ENCODE results near the gene KRT13. TPM values are rescaled to one million over a fixed set of nuclear protein-coding genes. Genes with fewer than 3 reads are reported as not detected.
"Not testable (repeated sequence)": the region's sequence is repeated elsewhere in the genome, so short reads cannot be mapped to it uniquely, and the experiment has no call there.

KRT13 gene
- polyA plus RNA-seq, 1 donor from 2014 or later, result not detected

DNA sequence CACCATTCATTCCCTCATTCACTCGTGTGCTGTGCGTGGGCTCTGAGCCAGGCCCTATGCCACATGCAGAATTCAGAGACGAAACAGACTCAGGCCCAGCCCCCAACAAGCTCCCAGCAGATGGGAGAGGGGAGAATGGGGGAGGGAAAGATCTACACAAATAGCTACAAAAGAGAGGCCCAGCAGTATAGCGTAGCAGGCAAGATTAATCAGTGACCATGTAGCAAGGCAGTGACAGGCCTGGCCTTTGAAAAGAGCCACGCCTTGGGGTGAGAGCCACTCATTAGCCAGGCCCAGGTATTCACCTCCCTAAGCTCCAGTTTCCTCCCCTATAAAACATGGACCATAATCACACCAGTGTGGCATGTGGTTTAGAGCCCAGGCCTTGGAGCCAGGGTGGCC lies 39.1 kb upstream of the KRT13 start:
- H3F3A ChIP-seq (ENCODE audit: insufficient read depth, low read length, poor library complexity, severe bottlenecking), result no peaks in the 10 kb centered on the region
- no peaks in the 10 kb centered on the region for H3K36me3 ChIP-seq (ENCODE audit: insufficient read depth, low read length)
- TF ChIP-seq, protein P1, sequence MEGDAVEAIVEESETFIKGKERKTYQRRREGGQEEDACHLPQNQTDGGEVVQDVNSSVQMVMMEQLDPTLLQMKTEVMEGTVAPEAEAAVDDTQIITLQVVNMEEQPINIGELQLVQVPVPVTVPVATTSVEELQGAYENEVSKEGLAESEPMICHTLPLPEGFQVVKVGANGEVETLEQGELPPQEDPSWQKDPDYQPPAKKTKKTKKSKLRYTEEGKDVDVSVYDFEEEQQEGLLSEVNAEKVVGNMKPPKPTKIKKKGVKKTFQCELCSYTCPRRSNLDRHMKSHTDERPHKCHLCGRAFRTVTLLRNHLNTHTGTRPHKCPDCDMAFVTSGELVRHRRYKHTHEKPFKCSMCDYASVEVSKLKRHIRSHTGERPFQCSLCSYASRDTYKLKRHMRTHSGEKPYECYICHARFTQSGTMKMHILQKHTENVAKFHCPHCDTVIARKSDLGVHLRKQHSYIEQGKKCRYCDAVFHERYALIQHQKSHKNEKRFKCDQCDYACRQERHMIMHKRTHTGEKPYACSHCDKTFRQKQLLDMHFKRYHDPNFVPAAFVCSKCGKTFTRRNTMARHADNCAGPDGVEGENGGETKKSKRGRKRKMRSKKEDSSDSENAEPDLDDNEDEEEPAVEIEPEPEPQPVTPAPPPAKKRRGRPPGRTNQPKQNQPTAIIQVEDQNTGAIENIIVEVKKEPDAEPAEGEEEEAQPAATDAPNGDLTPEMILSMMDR (IDR thresholded peaks at IDR 0.05; ENCODE audit: poor library complexity, severe bottlenecking), result no peak
- TF ChIP-seq POLR2AphosphoS5 (IDR thresholded peaks at IDR 0.05) (no peak), RAD21 (conservative IDR thresholded peaks at IDR 0.05) (no peak), TAF1 (IDR thresholded peaks at IDR 0.05; ENCODE audit: low read depth) (no peak), EZH2 (IDR thresholded peaks at IDR 0.05; ENCODE audit: borderline replicate concordance, insufficient read depth, low read length, poor library complexity, severe bottlenecking) (no peak), MXI1 (conservative IDR thresholded peaks at IDR 0.05; ENCODE audit: poor library complexity, severe bottlenecking) (no peak), SMC3 (conservative IDR thresholded peaks at IDR 0.05; ENCODE audit: poor library complexity) (no peak), EP300 (conservative IDR thresholded peaks at IDR 0.05; ENCODE audit: poor library complexity, severe bottlenecking) (no peak)
- TF ChIP-seq, protein P2, sequence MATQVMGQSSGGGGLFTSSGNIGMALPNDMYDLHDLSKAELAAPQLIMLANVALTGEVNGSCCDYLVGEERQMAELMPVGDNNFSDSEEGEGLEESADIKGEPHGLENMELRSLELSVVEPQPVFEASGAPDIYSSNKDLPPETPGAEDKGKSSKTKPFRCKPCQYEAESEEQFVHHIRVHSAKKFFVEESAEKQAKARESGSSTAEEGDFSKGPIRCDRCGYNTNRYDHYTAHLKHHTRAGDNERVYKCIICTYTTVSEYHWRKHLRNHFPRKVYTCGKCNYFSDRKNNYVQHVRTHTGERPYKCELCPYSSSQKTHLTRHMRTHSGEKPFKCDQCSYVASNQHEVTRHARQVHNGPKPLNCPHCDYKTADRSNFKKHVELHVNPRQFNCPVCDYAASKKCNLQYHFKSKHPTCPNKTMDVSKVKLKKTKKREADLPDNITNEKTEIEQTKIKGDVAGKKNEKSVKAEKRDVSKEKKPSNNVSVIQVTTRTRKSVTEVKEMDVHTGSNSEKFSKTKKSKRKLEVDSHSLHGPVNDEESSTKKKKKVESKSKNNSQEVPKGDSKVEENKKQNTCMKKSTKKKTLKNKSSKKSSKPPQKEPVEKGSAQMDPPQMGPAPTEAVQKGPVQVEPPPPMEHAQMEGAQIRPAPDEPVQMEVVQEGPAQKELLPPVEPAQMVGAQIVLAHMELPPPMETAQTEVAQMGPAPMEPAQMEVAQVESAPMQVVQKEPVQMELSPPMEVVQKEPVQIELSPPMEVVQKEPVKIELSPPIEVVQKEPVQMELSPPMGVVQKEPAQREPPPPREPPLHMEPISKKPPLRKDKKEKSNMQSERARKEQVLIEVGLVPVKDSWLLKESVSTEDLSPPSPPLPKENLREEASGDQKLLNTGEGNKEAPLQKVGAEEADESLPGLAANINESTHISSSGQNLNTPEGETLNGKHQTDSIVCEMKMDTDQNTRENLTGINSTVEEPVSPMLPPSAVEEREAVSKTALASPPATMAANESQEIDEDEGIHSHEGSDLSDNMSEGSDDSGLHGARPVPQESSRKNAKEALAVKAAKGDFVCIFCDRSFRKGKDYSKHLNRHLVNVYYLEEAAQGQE (IDR thresholded peaks at IDR 0.05; ENCODE audit: borderline replicate concordance), result no peak
- H4K20me1 ChIP-seq (ENCODE audit: insufficient read depth), result no peaks in the 10 kb centered on the region
- no peak overlapping the region for H3K27ac ChIP-seq (ENCODE audit: low read length)
- no peaks in the 10 kb centered on the region for H3K9me3 ChIP-seq (ENCODE audit: low read length)
- H3K9ac ChIP-seq (ENCODE audit: low read length), result no peak overlapping the region
- H3K27me3 ChIP-seq (ENCODE audit: insufficient read depth, low read depth, low read length), result no peaks in the 10 kb centered on the region
- H3K9me2 ChIP-seq (ENCODE audit: insufficient read depth, low read length), result no peaks in the 10 kb centered on the region
- no peak overlapping the region for H2AFZ ChIP-seq (ENCODE audit: low read depth, low read length)
- no peak overlapping the region for H3K4me3 ChIP-seq (ENCODE audit: low read length)
- H3K79me2 ChIP-seq (replicated peaks; ENCODE audit: insufficient read depth, low read length), result no peaks in the 10 kb centered on the region
- H3K4me2 ChIP-seq (ENCODE audit: low read length), result no peak overlapping the region

DNA sequence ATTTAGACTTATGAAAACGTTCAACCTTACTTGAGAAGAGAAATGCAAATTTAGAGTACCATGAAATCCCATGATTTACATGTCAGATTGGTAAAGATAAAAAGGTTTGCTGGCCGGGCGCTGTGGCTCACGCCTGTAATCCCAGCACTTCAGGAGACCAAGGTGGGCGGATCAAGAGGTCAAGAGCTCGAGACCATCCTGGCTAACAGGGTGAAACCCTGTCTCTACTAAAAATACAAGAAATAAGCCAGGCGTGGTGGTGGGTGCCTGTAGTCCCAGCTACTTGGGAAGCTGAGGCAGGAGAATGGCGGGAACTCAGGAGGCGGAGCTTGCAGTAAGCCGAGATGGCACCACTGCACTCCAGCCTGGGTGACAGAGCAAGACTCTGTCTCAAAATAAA lies 37.4 kb upstream of the KRT13 start:
- H3K27ac ChIP-seq (ENCODE audit: low read length); H3K79me2 ChIP-seq (replicated peaks; ENCODE audit: insufficient read depth, low read length); H3K9ac ChIP-seq (ENCODE audit: low read length); H3K4me2 ChIP-seq (ENCODE audit: low read length); H3K27me3 ChIP-seq (ENCODE audit: insufficient read depth, low read depth, low read length); H3K9me2 ChIP-seq (ENCODE audit: insufficient read depth, low read length); H3K4me3 ChIP-seq (ENCODE audit: low read length); H3K9me3 ChIP-seq (ENCODE audit: low read length); H3K36me3 ChIP-seq (ENCODE audit: insufficient read depth, low read length); H3F3A ChIP-seq (ENCODE audit: insufficient read depth, low read length, poor library complexity, severe bottlenecking); H4K20me1 ChIP-seq (ENCODE audit: insufficient read depth); H2AFZ ChIP-seq (ENCODE audit: low read depth, low read length): not testable (repeated sequence)

DNA sequence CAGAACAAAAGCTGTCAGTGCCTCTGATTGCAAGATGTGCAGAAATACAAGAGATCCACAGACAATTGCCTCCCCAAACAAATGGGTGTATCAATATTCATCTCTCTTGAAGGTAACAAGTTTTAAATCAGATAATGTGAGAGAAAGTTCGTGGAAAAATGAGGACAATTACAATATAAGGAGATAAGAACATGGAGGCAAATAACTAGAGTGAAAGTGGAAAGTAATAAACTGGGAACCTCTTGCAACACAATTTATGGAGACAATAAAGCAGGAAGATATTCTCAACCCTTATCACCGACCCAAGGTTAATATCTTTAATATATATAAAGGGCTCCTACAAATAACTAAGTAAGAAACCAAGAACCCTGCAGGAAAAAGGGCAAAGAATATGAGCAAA lies 36.9 kb upstream of the KRT13 start:
- no peak overlapping the region for H3K27ac ChIP-seq (ENCODE audit: low read length)
- H4K20me1 ChIP-seq (ENCODE audit: insufficient read depth), result no peaks in the 10 kb centered on the region
- no peaks in the 10 kb centered on the region for H3K36me3 ChIP-seq (ENCODE audit: insufficient read depth, low read length)
- no peaks in the 10 kb centered on the region for H3K79me2 ChIP-seq (replicated peaks; ENCODE audit: insufficient read depth, low read length)
- H3F3A ChIP-seq (ENCODE audit: insufficient read depth, low read length, poor library complexity, severe bottlenecking), result no peaks in the 10 kb centered on the region
- H3K4me2 ChIP-seq (ENCODE audit: low read length), result no peak overlapping the region
- no peak overlapping the region for H3K9ac ChIP-seq (ENCODE audit: low read length)
- H3K9me2 ChIP-seq (ENCODE audit: insufficient read depth, low read length), result no peaks in the 10 kb centered on the region
- H3K27me3 ChIP-seq (ENCODE audit: insufficient read depth, low read depth, low read length), result no peaks in the 10 kb centered on the region
- H3K4me3 ChIP-seq (ENCODE audit: low read length), result no peak overlapping the region
- TF ChIP-seq RAD21 (conservative IDR thresholded peaks at IDR 0.05), result no peak
- TF ChIP-seq, protein P2 (IDR thresholded peaks at IDR 0.05; ENCODE audit: borderline replicate concordance), result no peak
- no peaks in the 10 kb centered on the region for H3K9me3 ChIP-seq (ENCODE audit: low read length)
- H2AFZ ChIP-seq (ENCODE audit: low read depth, low read length), result no peak overlapping the region

All from neural cell (in vitro differentiated cells).